GM23248 (cell line): Measurements from ENCODE around the gene CFAP299. TPM values are rescaled to one million over a fixed set of nuclear protein-coding genes. Genes with fewer than 3 reads are reported as not detected.

Source experiments
- DNase-seq: peaks from one replicate; pipeline ENCODE4 v3.0.0-alpha.2; 2015
- H2AFZ ChIP-seq: fragments of 200-600 bp; sonication (generic); 2 replicates; pipeline ENCODE4 v1.6.1; 2016; ENCODE audit warnings: antibody characterized with exemption
- H3F3A ChIP-seq: fragments of 200-600 bp; sonication (generic); 2 replicates; pipeline ENCODE4 v1.6.1; 2016; ENCODE audit warnings: mild to moderate bottlenecking, antibody characterized with exemption, mixed run types; ENCODE audit not compliant: insufficient read depth
- H3K27ac ChIP-seq: fragments of 200-600 bp; sonication (generic); 2 replicates; pipeline ENCODE4 v1.5.1; 2016; ENCODE audit warnings: mild to moderate bottlenecking
- H3K27me3 ChIP-seq: fragments of 200-600 bp; sonication (generic); replicated peaks from 2 replicates; pipeline ENCODE4 v1.6.1; 2016; ENCODE audit warnings: mild to moderate bottlenecking; ENCODE audit not compliant: insufficient read depth
- H3K36me3 ChIP-seq: fragments of 200-600 bp; sonication (generic); 2 replicates; pipeline ENCODE4 v1.6.1; 2016; ENCODE audit warnings: low read depth, mild to moderate bottlenecking
- H3K4me1 ChIP-seq: fragments of 200-600 bp; sonication (generic); 2 replicates; pipeline ENCODE4 v1.6.1; 2016; ENCODE audit warnings: mild to moderate bottlenecking; ENCODE audit not compliant: insufficient read depth
- H3K4me2 ChIP-seq: fragments of 200-600 bp; sonication (generic); one replicate; pipeline ENCODE4 v1.6.1; 2016; ENCODE audit warnings: mild to moderate bottlenecking; ENCODE audit not compliant: unreplicated experiment
- H3K4me3 ChIP-seq: fragments of 200-600 bp; sonication (generic); 2 replicates; pipeline ENCODE4 v1.5.1; 2016; ENCODE audit warnings: mild to moderate bottlenecking
- H3K79me2 ChIP-seq: fragments of 200-600 bp; sonication (generic); 2 replicates; pipeline ENCODE4 v1.6.1; 2016; ENCODE audit warnings: mild to moderate bottlenecking; ENCODE audit not compliant: insufficient read depth
- H3K9ac ChIP-seq: fragments of 200-600 bp; sonication (generic); 2 replicates; pipeline ENCODE4 v1.6.1; 2016; ENCODE audit warnings: mild to moderate bottlenecking
- H3K9me2 ChIP-seq: fragments of 200-600 bp; sonication (generic); 2 replicates; pipeline ENCODE4 v1.6.1; 2016; ENCODE audit warnings: mixed run types, mild to moderate bottlenecking, moderate library complexity; ENCODE audit not compliant: insufficient read depth
- H3K9me3 ChIP-seq: fragments of 200-600 bp; sonication (generic); one replicate; pipeline ENCODE4 v1.6.1; 2017; ENCODE audit warnings: low read depth
- H4K20me1 ChIP-seq: fragments of 200-600 bp; sonication (generic); 2 replicates; pipeline ENCODE4 v1.6.0; 2016; ENCODE audit not compliant: insufficient read depth
- EZH2 ChIP-seq: fragments of 200-600 bp; sonication (generic); IDR thresholded peaks from 2 replicates; pipeline ENCODE4 v1.6.1; 2018; ENCODE audit warnings: antibody characterized with exemption, mild to moderate bottlenecking; ENCODE audit not compliant: insufficient read depth, poor library complexity, severe bottlenecking
- EZH2phosphoT487 ChIP-seq: fragments of 200-600 bp; sonication (generic); IDR thresholded peaks from 2 replicates; pipeline ENCODE4 v1.6.1; 2018; ENCODE audit warnings: antibody characterized with exemption, moderate library complexity, mild to moderate bottlenecking, low read depth; ENCODE audit not compliant: insufficient read depth
- WGBS, 2 experiments: methylation state at CpG; one replicate each; pipeline ENCODE4 v1.1.6; 2015 to 2017; ENCODE audit warnings: low lambda C conversion rate in 2 of 2, low coverage in 1 of 2; ENCODE audit errors: missing lambda C conversion rate in 2 of 2; 5-methylcytosine and 5-hydroxymethylcytosine counted together
- in situ Hi-C: fragments of 300-500 bp; cut with MboI; formaldehyde crosslinking; loops from 2 replicates; pipeline ENCODE4 v1.15.0; 2020
- polyA plus RNA-seq: library from polyadenylated mRNA; unstranded; fragments of >200 nt; fragmentation: Nextera tagmentation; extraction: Ambion mirVana; gene quantifications from 2 replicates; pipeline ENCODE4 v1.2.1, GENCODE V29; 2016
- total RNA-seq: library from RNA; depleted of rRNA; stranded (reverse); fragments of >200 nt; shearing (Covaris generic); gene quantifications from 2 replicates; pipeline ENCODE4 v1.2.3, GENCODE V29; 2014

Gene CFAP299
- total and polyA plus RNA-seq, 2 experiments from 2014 or later = 1.0 to 1.1 TPM

- 96 to 99% methylated on average over 2 of the region's 2 CpGs for WGBS, 2 experiments
- Histone ChIP-seq H3K27ac (no peak overlapping the region), H3K27me3 (peaks cover 8% of the 10 kb centered on the region), H3K36me3 (no peaks in the 10 kb centered on the region), H3K4me3 (no peak overlapping the region), H3K4me1 (no peaks in the 10 kb centered on the region), H2AFZ (no peak overlapping the region), H3K79me2 (no peaks in the 10 kb centered on the region), H3K9me3 (no peaks in the 10 kb centered on the region), H3K4me2 (no peak overlapping the region), H4K20me1 (no peaks in the 10 kb centered on the region), H3K9me2 (no peaks in the 10 kb centered on the region), H3K9ac (no peak overlapping the region), H3F3A (no peaks in the 10 kb centered on the region)
- DNase-seq = no peak
- in situ Hi-C loops = no loop called here
- TF ChIP-seq EZH2phosphoT487 (no peak), EZH2 (no peak)
Observed at GRCh38 chr4:80615099-80615498, 279.6 kb downstream of the CFAP299 start.

- Histone ChIP-seq H3K4me1 (no peaks in the 10 kb centered on the region), H3K27me3 (no peaks in the 10 kb centered on the region), H3K4me3 (no peak overlapping the region), H3K36me3 (no peaks in the 10 kb centered on the region), H2AFZ (no peak overlapping the region), H3K9me2 (no peaks in the 10 kb centered on the region), H3K9ac (no peak overlapping the region), H3K27ac (no peak overlapping the region), H3F3A (no peaks in the 10 kb centered on the region), H4K20me1 (no peaks in the 10 kb centered on the region), H3K9me3 (no peaks in the 10 kb centered on the region), H3K79me2 (no peaks in the 10 kb centered on the region), H3K4me2 (no peak overlapping the region)
- 44 to 60% methylated on average over 1 of the region's 1 CpG for WGBS, 2 experiments
- TF ChIP-seq EZH2 (no peak), EZH2phosphoT487 (no peak)
- in situ Hi-C loops = no loop called here
- DNase-seq = peak; percentile 22
Observed at GRCh38 chr4:80619070-80619674, 283.6 kb downstream of the CFAP299 start.

- H3K9ac ChIP-seq = no peak overlapping the region
- H3K79me2 ChIP-seq = no peaks in the 10 kb centered on the region
- DNase-seq = no peak
- no peaks in the 10 kb centered on the region for H3K9me2 ChIP-seq
- no peaks in the 10 kb centered on the region for H3K9me3 ChIP-seq
- in situ Hi-C loops = no loop called here
- no peak for TF ChIP-seq EZH2
- TF ChIP-seq EZH2phosphoT487 = no peak
- H3K27me3 ChIP-seq = no peaks in the 10 kb centered on the region
- H3K36me3 ChIP-seq = no peaks in the 10 kb centered on the region
- no peak overlapping the region for H3K4me2 ChIP-seq
- H4K20me1 ChIP-seq = no peaks in the 10 kb centered on the region
- no peaks in the 10 kb centered on the region for H3F3A ChIP-seq
- no peak overlapping the region for H3K27ac ChIP-seq
- H3K4me1 ChIP-seq = no peaks in the 10 kb centered on the region
- H2AFZ ChIP-seq = no peak overlapping the region
- H3K4me3 ChIP-seq = no peak overlapping the region
- WGBS, 2 experiments = 89 to 94% methylated on average over 1 of the region's 1 CpG
Observed at GRCh38 chr4:80631861-80632260, 296.3 kb downstream of the CFAP299 start.

- H3K27ac ChIP-seq = no peak overlapping the region
- H3K27me3 ChIP-seq = no peaks in the 10 kb centered on the region
- H3K9ac ChIP-seq = no peak overlapping the region
- H3F3A ChIP-seq = no peaks in the 10 kb centered on the region
- no peaks in the 10 kb centered on the region for H3K4me1 ChIP-seq
- H3K9me2 ChIP-seq = no peaks in the 10 kb centered on the region
- TF ChIP-seq EZH2phosphoT487 (no peak), EZH2 (no peak)
- H4K20me1 ChIP-seq = no peaks in the 10 kb centered on the region
- no peak overlapping the region for H3K4me3 ChIP-seq
- 75 to 81% methylated on average over 2 of the region's 2 CpGs for WGBS, 2 experiments
- no peaks in the 10 kb centered on the region for H3K79me2 ChIP-seq
- no peaks in the 10 kb centered on the region for H3K36me3 ChIP-seq
- no peak overlapping the region for H2AFZ ChIP-seq
- in situ Hi-C loops = no loop called here
- H3K9me3 ChIP-seq = no peaks in the 10 kb centered on the region
- H3K4me2 ChIP-seq = no peak overlapping the region
- DNase-seq = no peak
Observed at GRCh38 chr4:80637190-80637589, 301.7 kb downstream of the CFAP299 start.
